GM21515 (cell line): ENCODE data around the gene NUP58.
"Not testable (repeated sequence)": the region's sequence is repeated elsewhere in the genome, so short reads cannot be mapped to it uniquely, and the experiment has no call there.

Experiments used
- ATAC-seq: cut with Tn5 transposase; IDR thresholded peaks from one replicate; pipeline ENCODE4 v1.9.1; 2021; ENCODE audit not compliant: unreplicated experiment

Gene NUP58

GRCh38 chr13:25302121-25302520, 696 bp downstream of the NUP58 start:
- ATAC-seq, result no peak

DNA sequence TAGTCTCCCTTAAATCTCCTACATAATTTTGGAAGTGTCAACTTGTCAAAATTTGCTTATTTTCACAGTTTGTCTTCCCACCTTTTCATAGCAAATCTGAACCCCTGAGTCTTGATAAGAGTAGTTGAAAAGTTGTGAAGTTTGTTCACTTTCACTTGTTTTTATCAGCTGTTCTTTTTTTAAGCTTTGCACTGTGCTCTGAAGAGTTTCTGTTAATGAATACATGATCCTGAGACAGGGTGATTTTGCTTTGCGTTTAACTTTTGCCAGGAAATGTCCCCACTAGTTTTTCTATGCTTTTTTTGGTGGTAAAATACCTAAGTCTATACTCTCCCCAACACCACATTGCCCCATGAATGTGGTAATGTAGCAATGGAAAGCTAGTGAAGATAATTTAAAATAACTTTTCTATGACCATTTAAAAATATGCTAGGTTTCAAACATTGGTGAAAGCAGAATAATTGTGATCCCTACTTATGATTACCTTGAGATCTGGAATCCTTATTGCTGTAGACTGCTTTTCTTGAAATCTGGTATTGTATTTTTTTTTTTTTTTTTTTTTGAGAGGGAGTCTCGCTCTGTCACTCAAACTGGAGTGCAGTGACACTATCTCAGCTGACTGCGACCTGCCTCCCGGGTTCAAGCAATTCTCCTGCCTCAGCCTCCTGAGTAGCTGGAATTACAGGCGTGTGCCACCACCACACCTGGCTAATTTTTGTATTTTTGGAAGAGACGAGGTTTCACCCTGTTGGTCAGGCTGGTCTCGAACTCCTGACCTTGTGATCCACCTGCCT, 5.4 kb downstream of the NUP58 start:
- ATAC-seq, result no peak

DNA sequence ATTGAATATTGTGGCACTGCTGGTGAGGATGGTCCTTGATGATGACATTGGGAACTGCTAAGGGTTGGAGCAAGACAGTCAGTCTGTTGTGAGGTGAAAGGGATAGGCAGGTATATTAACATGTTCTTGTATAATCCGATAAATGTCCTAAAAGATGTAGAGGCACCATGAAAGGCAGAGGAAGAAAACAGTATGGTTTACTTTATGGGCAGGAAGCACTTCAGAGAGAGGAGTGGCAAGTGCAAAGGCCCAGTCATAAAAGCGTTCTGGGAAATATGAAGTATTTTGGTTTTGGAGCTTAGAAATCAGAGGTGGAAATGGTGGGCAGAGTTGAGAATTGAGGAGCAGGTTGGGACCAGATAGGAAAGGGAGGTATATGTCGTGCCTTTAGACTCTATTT, 9.5 kb downstream of the NUP58 start:
- no peak for ATAC-seq

DNA sequence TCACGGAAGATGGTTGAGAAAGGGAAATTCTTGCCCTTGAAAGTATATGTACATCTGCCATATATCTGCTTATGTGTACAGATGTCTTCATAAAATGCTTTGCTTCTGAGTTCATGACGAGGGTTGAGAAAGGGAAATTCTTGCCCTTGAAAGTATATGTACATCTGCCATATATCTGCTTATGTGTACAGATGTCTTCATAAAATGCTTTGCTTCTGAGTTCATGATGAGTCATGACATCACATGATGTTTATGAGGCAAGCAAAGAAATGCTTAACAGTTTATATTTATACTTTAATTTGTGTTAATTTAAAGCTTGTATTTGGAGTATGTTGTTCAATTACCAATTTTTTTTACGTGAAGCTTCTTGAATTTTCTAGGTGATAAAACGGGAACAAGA, 17.5 kb downstream of the NUP58 start:
- not testable (repeated sequence) for ATAC-seq

GRCh38 chr13:25319771-25320170, 18.3 kb downstream of the NUP58 start:
- no peak for ATAC-seq

DNA sequence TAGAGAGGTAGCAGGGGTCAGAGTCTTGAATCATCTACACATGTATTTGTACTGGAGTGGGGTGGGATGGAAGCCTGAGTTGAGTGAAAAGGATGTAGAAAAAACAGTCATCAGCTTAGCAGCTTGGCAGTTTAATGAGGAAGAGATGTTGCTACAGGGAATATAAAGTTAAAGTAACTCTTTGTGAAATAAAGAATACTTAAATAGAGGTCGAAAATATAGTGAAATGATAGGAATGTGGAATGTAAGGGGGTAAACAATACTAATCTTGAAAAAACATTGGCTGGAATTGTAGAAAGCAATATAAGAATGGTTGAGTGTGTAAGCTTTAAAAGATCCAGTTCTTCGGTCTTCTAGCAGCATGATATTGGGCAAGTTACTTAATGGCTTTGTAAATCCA, 22.7 kb downstream of the NUP58 start:
- no peak for ATAC-seq

DNA sequence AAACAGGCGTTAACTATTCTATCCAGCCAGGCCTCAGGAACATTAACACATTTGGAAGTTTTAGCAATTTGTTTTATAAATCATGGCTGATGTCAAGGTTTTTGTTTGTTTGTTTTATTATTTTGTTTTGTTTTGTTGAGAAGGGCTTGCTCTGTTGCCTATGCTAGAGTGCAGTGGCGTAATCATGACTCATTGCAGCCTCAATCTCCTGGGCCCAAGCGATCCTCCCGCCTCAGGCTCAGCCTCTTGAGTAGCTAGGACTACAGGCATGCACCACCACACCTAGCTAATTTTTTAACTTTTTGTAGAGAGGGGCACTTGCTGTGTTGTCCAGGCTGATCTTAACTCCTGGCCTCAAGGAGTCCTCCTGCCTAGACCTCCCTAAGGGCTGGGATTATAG, 28.3 kb downstream of the NUP58 start:
- no peak for ATAC-seq

DNA sequence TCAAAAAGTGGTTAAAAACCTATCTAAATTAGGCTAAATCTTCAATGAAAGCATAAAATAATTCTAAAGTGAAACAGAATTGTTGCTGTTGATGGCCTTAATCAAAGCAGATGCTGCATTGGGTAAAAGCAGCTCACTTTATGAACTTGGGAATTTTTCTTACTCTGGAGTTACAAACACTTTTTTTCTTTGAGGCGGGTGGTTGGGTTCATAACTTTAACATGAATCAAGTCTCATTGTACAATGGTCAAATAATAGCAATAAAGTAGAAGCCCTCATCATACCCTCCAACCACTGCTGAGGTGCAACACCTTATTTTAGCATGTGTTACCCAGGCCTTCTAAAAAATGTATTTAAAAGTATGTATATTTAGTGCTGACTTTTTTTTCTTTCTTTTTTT, 29.1 kb downstream of the NUP58 start:
- ATAC-seq, result no peak

- no peak for ATAC-seq
These were observed 34.4 kb downstream of the NUP58 start for GRCh38 chr13:25335856-25336255.

- no peak for ATAC-seq
These were observed 44.2 kb downstream of the NUP58 start for GRCh38 chr13:25345576-25345975.

DNA sequence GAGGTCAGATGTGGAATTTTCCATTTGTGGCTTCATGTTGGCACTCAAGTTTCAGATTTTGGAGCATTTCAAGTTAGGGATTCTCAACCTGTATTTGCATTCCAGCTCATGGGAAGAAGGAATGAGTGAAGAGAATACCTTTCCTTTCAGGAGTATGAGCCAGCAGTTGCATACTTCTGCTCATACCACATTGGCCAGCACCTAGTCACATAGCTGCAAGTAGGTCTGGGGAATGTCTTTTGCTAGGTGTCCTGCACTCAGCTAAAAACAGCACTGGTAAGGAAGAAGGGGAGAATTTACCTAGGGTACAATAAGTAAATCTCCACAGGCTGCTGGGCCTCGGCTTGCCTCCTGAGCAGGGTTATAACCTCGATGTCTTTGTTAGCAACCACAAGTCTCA, 45.7 kb downstream of the NUP58 start:
- ATAC-seq, result no peak

- ATAC-seq, result no peak
These were observed 50.0 kb downstream of the NUP58 start for GRCh38 chr13:25351404-25351803.

- no peak for ATAC-seq
These were observed 50.8 kb downstream of the NUP58 start for GRCh38 chr13:25352230-25352629.

DNA sequence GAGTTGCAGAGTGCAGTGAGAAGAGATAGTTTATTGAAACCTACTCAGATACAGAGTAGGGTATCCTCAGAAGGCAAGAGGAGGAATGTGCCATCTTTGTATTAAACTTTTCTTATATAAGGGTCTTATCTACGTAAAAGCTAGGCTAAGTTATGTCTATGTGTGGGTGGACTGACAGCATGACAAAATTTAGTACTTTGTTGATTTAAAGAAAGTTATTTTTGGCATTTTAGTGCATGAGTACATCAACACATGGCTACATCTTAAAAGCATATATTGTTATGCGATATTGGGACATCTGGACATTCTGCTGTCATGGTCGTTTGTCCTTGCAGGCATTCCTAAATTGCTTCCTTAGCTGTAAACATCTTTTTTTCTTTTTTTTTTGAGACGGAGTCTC, 51.4 kb downstream of the NUP58 start:
- no peak for ATAC-seq

DNA sequence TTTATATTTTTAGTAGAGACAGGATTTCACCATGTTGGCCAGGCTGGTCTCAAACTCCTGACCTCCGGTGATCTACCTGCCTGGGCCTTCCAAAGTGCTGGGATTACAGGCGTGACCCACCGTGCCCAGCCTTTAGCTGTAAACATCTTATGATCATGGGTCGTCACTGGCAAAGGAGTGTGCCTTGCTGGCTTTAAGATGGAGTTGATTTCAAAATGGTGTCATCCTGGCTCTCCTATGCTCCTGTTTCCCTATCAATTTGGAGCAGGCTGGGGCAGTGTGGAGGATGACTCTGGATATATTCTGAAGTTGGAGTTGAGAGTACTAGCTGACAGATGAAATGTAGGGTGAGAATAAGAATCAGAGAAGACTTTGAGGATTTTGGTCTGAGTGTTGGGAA, 51.9 kb downstream of the NUP58 start:
- no peak for ATAC-seq

- no peak for ATAC-seq
These were observed 53.0 kb downstream of the NUP58 start for GRCh38 chr13:25354377-25354776.

GRCh38 chr13:25360443-25360842, 59.0 kb downstream of the NUP58 start:
- not testable (repeated sequence) for ATAC-seq

DNA sequence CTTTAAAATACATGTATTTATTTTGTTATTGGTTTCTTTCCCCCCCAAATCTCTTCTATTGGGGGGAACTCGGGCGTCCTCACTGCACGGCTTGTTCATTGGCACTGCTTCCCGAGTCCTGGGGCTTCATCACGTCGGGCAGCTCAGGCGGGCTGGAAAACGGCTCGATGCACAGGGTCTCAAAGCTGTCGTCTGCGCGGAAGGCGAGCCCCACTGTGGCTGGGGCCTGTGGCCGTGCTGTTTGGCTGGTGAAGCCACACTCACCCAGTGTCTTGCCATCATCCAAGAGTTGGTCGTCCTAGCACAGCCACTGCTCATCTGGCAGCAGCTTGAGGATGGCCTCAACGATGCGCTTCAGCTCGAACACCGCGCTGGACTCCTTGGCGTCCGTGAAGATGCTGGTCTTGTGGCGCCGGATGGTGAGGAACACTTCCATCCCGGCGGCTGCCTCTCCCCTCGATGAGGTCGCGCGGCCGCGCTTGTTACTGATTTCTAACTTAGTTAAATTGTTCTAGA, 64.4 kb downstream of the NUP58 start:
- no peak for ATAC-seq

DNA sequence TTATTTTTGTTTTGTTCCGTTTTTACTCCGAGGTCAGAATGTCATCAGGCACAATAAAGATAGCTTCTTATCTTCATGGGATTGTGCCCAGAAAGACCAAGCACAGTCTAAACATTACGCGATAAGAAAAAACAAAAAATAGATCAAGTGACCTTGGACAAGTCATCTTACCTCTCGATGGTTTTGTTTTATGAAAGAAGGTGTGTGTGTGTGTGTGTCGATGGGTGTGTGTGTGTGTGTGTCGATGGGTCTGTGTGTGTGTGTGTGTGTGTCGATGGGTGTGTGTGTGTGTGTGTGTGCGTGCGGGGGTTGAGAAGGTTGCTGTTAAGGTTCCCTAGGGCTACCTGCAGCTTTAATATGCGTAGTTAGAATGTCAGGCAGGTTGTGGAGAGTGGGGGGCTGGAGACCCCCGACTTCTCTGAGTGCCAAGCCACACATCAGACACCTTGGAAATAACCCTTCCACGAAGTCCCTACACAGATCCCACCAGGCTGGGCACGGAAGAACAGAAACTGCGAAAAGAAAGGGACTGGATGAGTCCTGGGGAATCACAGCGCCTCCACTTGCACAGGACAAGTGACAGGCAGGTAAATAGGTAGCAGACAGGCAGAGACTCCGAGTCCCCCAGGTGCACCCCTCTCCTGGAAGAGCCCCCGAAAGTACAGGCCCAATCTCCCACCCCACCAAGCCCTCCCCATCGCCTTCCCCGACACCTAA, 69.9 kb downstream of the NUP58 start:
- no peak for ATAC-seq

DNA sequence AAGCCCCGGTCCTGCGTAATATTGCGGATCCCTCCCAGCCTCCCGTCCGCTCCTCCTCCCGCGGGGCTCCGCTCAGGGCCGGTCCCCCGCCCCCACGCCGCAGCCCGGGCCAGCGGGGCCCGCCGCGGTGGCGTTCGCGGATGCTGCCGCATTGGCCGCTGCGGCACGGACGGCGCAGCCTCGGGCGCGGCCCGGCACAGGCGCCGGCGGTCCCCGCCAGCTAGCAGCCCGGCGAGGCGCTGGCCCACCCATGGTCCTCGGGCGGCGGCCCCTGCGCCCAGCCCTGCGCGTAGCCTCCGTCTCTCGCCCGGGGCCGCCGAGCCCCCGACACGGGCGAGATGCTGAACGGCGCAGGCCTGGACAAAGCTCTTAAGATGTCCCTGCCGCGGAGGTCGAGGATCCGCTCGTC, 70.5 kb downstream of the NUP58 start, which contains the start of gene ATP8A2:
Gene ATP8A2 (plus strand): TSS at position 100 of the 409 bp plus-strand sequence. CDS start 239 bp downstream, at position 339.
- no peak for ATAC-seq

- ATAC-seq, result no peak
These were observed 71.1 kb downstream of the NUP58 start for GRCh38 chr13:25372284-25373081.
